B cell (primary cell): Measurements from ENCODE around the gene NAIF1. TPM values are rescaled to one million over a fixed set of nuclear protein-coding genes. Genes with fewer than 3 reads are reported as not detected.

Experiments used
- ATAC-seq: fragments of 200-7000 bp; cut with Tn5 transposase; one replicate; pipeline ENCODE4 v1.10.0; 2021; ENCODE audit warnings: low read depth, mild to moderate bottlenecking, moderate number of reproducible peaks, moderate library complexity
- CTCF ChIA-PET: fragments of 350-600 bp; sonication (Branson Sonifier 250); formaldehyde crosslinking; loops from one replicate; lab custom pipeline; 2021; ENCODE audit warnings: antibody characterized with exemption, inconsistent platforms; lab: Charles Lee
- POLR2A ChIA-PET: fragments of 350-600 bp; sonication (Branson Sonifier 250); formaldehyde crosslinking; loops from one replicate; lab custom pipeline; 2021; ENCODE audit warnings: antibody characterized with exemption; lab: Charles Lee
- DNase-seq: peaks from one replicate; pipeline ENCODE4 v3.0.0; 2013
- H2AFZ ChIP-seq: 2 replicates; pipeline ENCODE4 v1.6.1; 2012; ENCODE audit warnings: mild to moderate bottlenecking, low read depth, low read length; ENCODE audit not compliant: insufficient read depth, poor library complexity, severe bottlenecking
- H3K27ac ChIP-seq, 2 donors: 1 replicate in 1 of 2; 2 replicates in 1 of 2; pipeline ENCODE4 v1.5.1; 2012 to 2013; ENCODE audit warnings: low read length in 2 of 2, mild to moderate bottlenecking in 2 of 2, moderate library complexity in 1 of 2
- H3K27me3 ChIP-seq, 4 experiments: fragments of 200-600 bp in 1 of 4; sonication (generic) in 1 of 4; replicated peaks in 1 of 4; 1 replicate in 2 of 4; 2 replicates in 2 of 4; pipeline versions ENCODE4 v1.6.1 to v1.7.0; 2013 to 2016; ENCODE audit warnings: low read length in 3 of 4, mild to moderate bottlenecking in 2 of 4, mixed read lengths in 1 of 4, moderate library complexity in 1 of 4; ENCODE audit not compliant: insufficient read depth in 4 of 4, control insufficient read depth in 3 of 4; ENCODE audit errors: control extremely low read depth in 1 of 4
- H3K36me3 ChIP-seq, 2 experiments: replicated peaks in 1 of 2; 1 replicate in 1 of 2; 2 replicates in 1 of 2; pipeline versions ENCODE4 v1.6.1 to v1.7.1; 2013; ENCODE audit warnings: low read length in 1 of 2; ENCODE audit not compliant: insufficient read depth in 2 of 2, control insufficient read depth in 1 of 2; ENCODE audit errors: control extremely low read depth in 1 of 2, extremely low read depth in 1 of 2
- H3K4me1 ChIP-seq, 2 donors: fragments of 200-600 bp in 1 of 2; sonication (generic) in 1 of 2; 1 replicate in 1 of 2; 2 replicates in 1 of 2; pipeline versions ENCODE4 v1.5.1 to v1.6.1; 2013 to 2017; ENCODE audit warnings: low read length in 2 of 2; ENCODE audit not compliant: control insufficient read depth in 2 of 2, insufficient read depth in 2 of 2
- H3K4me2 ChIP-seq: replicated peaks from 2 replicates; pipeline ENCODE3; 2012; ENCODE audit warnings: mild to moderate bottlenecking, low read depth, low read length; ENCODE audit not compliant: poor library complexity, severe bottlenecking
- H3K4me3 ChIP-seq, 5 experiments: fragments of 200-600 bp in 1 of 5; sonication (generic) in 1 of 5; 1 replicate in 3 of 5; 2 replicates in 2 of 5; pipeline versions ENCODE4 v1.5.1 to v1.7.0; 2011 to 2016; ENCODE audit warnings: low read length in 4 of 5, mild to moderate bottlenecking in 4 of 5, low read depth in 2 of 5, control low read depth in 1 of 5, moderate library complexity in 1 of 5; ENCODE audit not compliant: insufficient read depth in 1 of 5; ENCODE audit errors: control extremely low read depth in 1 of 5, extremely low read depth in 1 of 5
- H3K79me2 ChIP-seq: fragments of 200-600 bp; sonication (generic); one replicate; pipeline ENCODE4 v1.6.0; 2016; ENCODE audit warnings: low read length; ENCODE audit not compliant: control insufficient read depth, insufficient read depth
- H3K9ac ChIP-seq: fragments of 200-600 bp; sonication (generic); 2 replicates; pipeline ENCODE4 v1.6.1; 2017; ENCODE audit warnings: mild to moderate bottlenecking, low read length, moderate library complexity
- H3K9me3 ChIP-seq, 3 donors: one replicate each; pipeline versions ENCODE4 v1.6.1 to v1.7.1; 2013; ENCODE audit warnings: low read length in 2 of 3; ENCODE audit not compliant: control insufficient read depth in 2 of 3, insufficient read depth in 1 of 3; ENCODE audit errors: control extremely low read depth in 1 of 3
- H4K20me1 ChIP-seq: 2 replicates; pipeline ENCODE4 v1.6.0; 2012; ENCODE audit warnings: mild to moderate bottlenecking, low read length; ENCODE audit not compliant: insufficient read depth, control insufficient read depth, poor library complexity, severe bottlenecking
- H3K27ac Mint-ChIP-seq: one replicate; pipeline ENCODE4 v1.8.0; 2021; ENCODE audit warnings: mixed read lengths
- H3K27me3 Mint-ChIP-seq: one replicate; pipeline ENCODE4 v1.8.0; 2021; ENCODE audit warnings: mixed read lengths
- H3K4me1 Mint-ChIP-seq: one replicate; pipeline ENCODE4 v1.8.0; 2021; ENCODE audit warnings: mixed read lengths
- H3K4me3 Mint-ChIP-seq: one replicate; pipeline ENCODE4 v1.8.0; 2021; ENCODE audit warnings: mixed read lengths
- H3K9me3 Mint-ChIP-seq: one replicate; pipeline ENCODE4 v1.8.0; 2022; ENCODE audit warnings: mixed read lengths; ENCODE audit not compliant: insufficient read depth
- CTCF ChIP-seq: fragments of 200-600 bp; IDR thresholded peaks from one replicate; pipeline ENCODE4 v1.8.0; 2022; ENCODE audit warnings: antibody characterized with exemption, mild to moderate bottlenecking
- EZH2 ChIP-seq: IDR thresholded peaks from 2 replicates; pipeline ENCODE4 v1.6.1; 2012; ENCODE audit warnings: borderline replicate concordance, low read depth, mild to moderate bottlenecking, moderate library complexity, low read length; ENCODE audit not compliant: insufficient read depth, poor library complexity, severe bottlenecking
- WGBS: methylation state at CpG from one replicate; pipeline ENCODE4 v1.1.5; 2013; ENCODE audit warnings: missing lambda C conversion rate; ENCODE audit not compliant: insufficient coverage; 5-methylcytosine and 5-hydroxymethylcytosine counted together
- intact Hi-C: fragments of 100-400 bp; cut with micrococcal nuclease; formaldehyde crosslinking; loops from one replicate; pipeline ENCODE4 v1.10.0; 2022
- polyA plus RNA-seq: library from polyadenylated mRNA; depleted of rRNA; stranded (reverse); fragments of >200 nt; gene quantifications from 2 replicates; pipeline ENCODE4 v1.2.3, GENCODE V29; 2012
- total RNA-seq, 2 donors: library from RNA; stranded (reverse); fragments of 120-200 nt in 1 of 2; gene quantifications; 1 replicate in 1 of 2; 2 replicates in 1 of 2; pipeline versions ENCODE4 v1.2.3 to v1.2.4, GENCODE V29; 2013 to 2022

The NAIF1 gene
- total and polyA plus RNA-seq, 2 donors (not counting 1 experiment from before 2014, with no cell fraction given): 11.4 to 16.6 TPM

- ATAC-seq: no peak
- POLR2A ChIA-PET: interaction anchor here (0.6 kb wide), 1 partner anchor 144 kb away, joined by 3 read pairs; no protein-coding TSS in a partner anchor
These were observed 7.6 kb downstream of the NAIF1 start for GRCh38 chr9:128059365-128059983.

More at GRCh38 chr9:128059365-128059983, 7.6 kb downstream of the NAIF1 start:
- no peak for TF ChIP-seq EZH2
- no peak for TF ChIP-seq CTCF
- Histone ChIP-seq H3K4me2 (no peak overlapping the region), H3K9me3 (no peaks in the 10 kb centered on the region), H3K9ac (no peak overlapping the region), H3K79me2 (peaks cover 26% of the 10 kb centered on the region), H3K4me3 (no peak overlapping the region), H2AFZ (no peak overlapping the region), H3K27me3 (no peaks in the 10 kb centered on the region), H4K20me1 (no peaks in the 10 kb centered on the region), H3K27ac (no peak overlapping the region), H3K4me1 (peaks cover 35 to 41% of the 10 kb centered on the region in 2 donors), H3K36me3 (peaks cover 0 to 5% of the 10 kb centered on the region in 2 experiments)
- CTCF ChIA-PET: interaction anchor here (1.0 to 1.3 kb wide), 4 partner anchors 21 to 117 kb away, joined by 3 to 5 read pairs (median 4); no protein-coding TSS in a partner anchor
- Mint-ChIP-seq H3K9me3 (no peaks in the 10 kb centered on the region), H3K27ac (no peak overlapping the region), H3K4me3 (no peak overlapping the region), H3K27me3 (no peaks in the 10 kb centered on the region), H3K4me1 (peaks cover 35% of the 10 kb centered on the region)
- no peak for DNase-seq
- intact Hi-C loops: no loop called here
- 100% methylated on average over 5 of the region's 6 CpGs for WGBS
